Kidney epithelial cell (primary cell): ENCODE results near the gene CRACDL. TPM values are rescaled to one million over a fixed set of nuclear protein-coding genes. Genes with fewer than 3 reads are reported as not detected.

Experiments
- DNase-seq: peaks from one replicate; pipeline ENCODE4 v3.0.0-alpha.2; 2010; ENCODE audit warnings: low read depth
- H3K27me3 ChIP-seq: 2 replicates; pipeline ENCODE4 v1.6.0; 2011; ENCODE audit warnings: low read length; ENCODE audit not compliant: control insufficient read depth, insufficient read depth
- H3K36me3 ChIP-seq: 2 replicates; pipeline ENCODE4 v1.5.1; 2011; ENCODE audit warnings: low read length; ENCODE audit not compliant: control insufficient read depth, insufficient read depth
- H3K4me3 ChIP-seq: 2 replicates; pipeline ENCODE4 v1.5.1; 2011; ENCODE audit warnings: low read depth, mild to moderate bottlenecking, control low read depth, low read length
- CTCF ChIP-seq: IDR thresholded peaks from 2 replicates; pipeline ENCODE4 v1.5.1; 2011; ENCODE audit warnings: mild to moderate bottlenecking, moderate library complexity, low read length, control low read depth, inconsistent platforms; ENCODE audit not compliant: insufficient read depth, poor library complexity, severe bottlenecking
- total RNA-seq: library from RNA; depleted of rRNA; stranded (reverse); fragments of >200 nt; gene quantifications from 2 replicates; pipeline ENCODE4 v1.2.3, GENCODE V29; 2015

CRACDL gene
- total RNA-seq, 1 donor from 2014 or later, result 1.4 TPM

GRCh38 chr2:98869272-98869641, 66.8 kb downstream of the CRACDL start:
- Histone ChIP-seq H3K4me3 (no peak overlapping the region), H3K36me3 (no peaks in the 10 kb centered on the region), H3K27me3 (no peaks in the 10 kb centered on the region)
- no peak for TF ChIP-seq CTCF
- DNase-seq, result no peak

GRCh38 chr2:98868548-98869271, 67.3 kb downstream of the CRACDL start:
- Histone ChIP-seq H3K27me3 (no peaks in the 10 kb centered on the region), H3K4me3 (no peak overlapping the region), H3K36me3 (no peaks in the 10 kb centered on the region)
- TF ChIP-seq CTCF, result no peak
- no peak for DNase-seq

- Histone ChIP-seq H3K36me3 (no peaks in the 10 kb centered on the region), H3K4me3 (no peak overlapping the region), H3K27me3 (no peaks in the 10 kb centered on the region)
- no peak for TF ChIP-seq CTCF
- no peak for DNase-seq
These were observed 68.3 kb downstream of the CRACDL start for GRCh38 chr2:98867539-98868309.

- H3K36me3 ChIP-seq, result no peaks in the 10 kb centered on the region
- no peak for TF ChIP-seq CTCF
- H3K4me3 ChIP-seq, result no peak overlapping the region
- DNase-seq, result no peak
- H3K27me3 ChIP-seq, result no peaks in the 10 kb centered on the region
These were observed 70.0 kb downstream of the CRACDL start for GRCh38 chr2:98866033-98866432.

- TF ChIP-seq CTCF, result no peak
- no peaks in the 10 kb centered on the region for H3K36me3 ChIP-seq
- no peaks in the 10 kb centered on the region for H3K27me3 ChIP-seq
- H3K4me3 ChIP-seq, result no peak overlapping the region
- no peak for DNase-seq
These were observed 74.4 kb downstream of the CRACDL start for GRCh38 chr2:98861601-98862000.

GRCh38 chr2:98859323-98859722, 76.7 kb downstream of the CRACDL start:
- no peak for TF ChIP-seq CTCF
- no peaks in the 10 kb centered on the region for H3K36me3 ChIP-seq
- no peaks in the 10 kb centered on the region for H3K27me3 ChIP-seq
- no peak overlapping the region for H3K4me3 ChIP-seq
- DNase-seq, result no peak
